ENCODE measurements around the gene NFU1. TPM values are rescaled to one million over a fixed set of nuclear protein-coding genes. Genes with fewer than 3 reads are reported as not detected.

Gene NFU1
- total and polyA plus RNA-seq, 12 donors = 47.3 to 117 (median 55.6) TPM

GRCh38 chr2:69386360-69386759 lies 50.9 kb downstream of the NFU1 start:
- intact Hi-C loops (cut with DNase I) = no loop called here
- 3 to 10% (median 7%) methylated on average over 6 of the region's 6 CpGs for WGBS, 4 donors
- Histone ChIP-seq H3K27me3 (no peaks in the 10 kb centered on the region), H3K9me3 (replicated peaks in 1 of 3) (no peaks in the 10 kb centered on the region), H3K27ac (peak overlapping the region in 3 of 5 donors; percentile 66 to 90 (median 84)), H3K4me3 (peak overlapping the region in 2 of 4 donors; percentile 71 to 81), H3K4me1 (replicated peaks in 1 of 2) (peaks cover 7 to 30% of the 10 kb centered on the region in 2 donors), H3K36me3 (replicated peaks in 1 of 2) (no peaks in the 10 kb centered on the region)
- no peak for DNase-seq
- no peak for TF ChIP-seq CTCF (IDR thresholded peaks at IDR 0.05)
- TF ChIP-seq POLR2A (IDR thresholded peaks at IDR 0.05) = no peak

- H3K4me1 ChIP-seq (replicated peaks in 1 of 2) = peaks cover 7 to 30% of the 10 kb centered on the region in 2 donors
Observed at GRCh38 chr2:69385443-69386151, 51.6 kb downstream of the NFU1 start.

GRCh38 chr2:69384618-69385081 lies 52.6 kb downstream of the NFU1 start:
- WGBS, 4 donors = 86 to 95% (median 91%) methylated on average over 5 of the region's 5 CpGs
- no peak for TF ChIP-seq POLR2A (IDR thresholded peaks at IDR 0.05)
- TF ChIP-seq CTCF (IDR thresholded peaks at IDR 0.05) = no peak
- Histone ChIP-seq H3K36me3 (replicated peaks in 1 of 2) (no peaks in the 10 kb centered on the region), H3K4me3 (no peak overlapping the region), H3K9me3 (replicated peaks in 1 of 3) (no peaks in the 10 kb centered on the region), H3K27me3 (no peaks in the 10 kb centered on the region), H3K4me1 (replicated peaks in 1 of 2) (peaks cover 7 to 30% of the 10 kb centered on the region in 2 donors), H3K27ac (no peak overlapping the region)
- DNase-seq = no peak
- intact Hi-C loops (cut with DNase I) = no loop called here

More at GRCh38 chr2:69385443-69386151, 51.6 kb downstream of the NFU1 start:
- Histone ChIP-seq H3K9me3 (replicated peaks in 1 of 3) (no peaks in the 10 kb centered on the region), H3K27me3 (no peaks in the 10 kb centered on the region), H3K36me3 (replicated peaks in 1 of 2) (no peaks in the 10 kb centered on the region), H3K27ac (no peak overlapping the region), H3K4me3 (peak overlapping the region in 2 of 4 donors; percentile 71 to 81)
- intact Hi-C loops (cut with DNase I) = no loop called here
- WGBS, 4 donors = 67 to 71% (median 70%) methylated on average over 8 of the region's 8 CpGs
- no peak for TF ChIP-seq POLR2A (IDR thresholded peaks at IDR 0.05)
- TF ChIP-seq CTCF (IDR thresholded peaks at IDR 0.05) = no peak
- no peak for DNase-seq

- no peak for DNase-seq
- Histone ChIP-seq H3K4me3 (no peak overlapping the region), H3K27me3 (no peaks in the 10 kb centered on the region), H3K27ac (no peak overlapping the region), H3K4me1 (replicated peaks in 1 of 2) (peaks cover 7 to 30% of the 10 kb centered on the region in 2 donors), H3K9me3 (replicated peaks in 1 of 3) (no peaks in the 10 kb centered on the region), H3K36me3 (replicated peaks in 1 of 2) (no peaks in the 10 kb centered on the region)
- 92 to 97% (median 97%) methylated on average over 7 of the region's 7 CpGs for WGBS, 4 donors
- intact Hi-C loops (cut with DNase I) = no loop called here
- TF ChIP-seq POLR2A (IDR thresholded peaks at IDR 0.05) (no peak), CTCF (IDR thresholded peaks at IDR 0.05) (no peak)
Observed at GRCh38 chr2:69383176-69383812, 53.9 kb downstream of the NFU1 start.
